ENCODE data around the gene CC2D2B. TPM values are rescaled to one million over a fixed set of nuclear protein-coding genes. Genes with fewer than 3 reads are reported as not detected.

The CC2D2B gene
- total and polyA plus RNA-seq, 4 donors: 0.05 to 0.59 (median 0.08) TPM

- TF ChIP-seq HNF4G (IDR thresholded peaks at IDR 0.05): no peak
- TF ChIP-seq TAF1 (conservative IDR thresholded peaks at IDR 0.05): no peak
- TF ChIP-seq, protein P1, sequence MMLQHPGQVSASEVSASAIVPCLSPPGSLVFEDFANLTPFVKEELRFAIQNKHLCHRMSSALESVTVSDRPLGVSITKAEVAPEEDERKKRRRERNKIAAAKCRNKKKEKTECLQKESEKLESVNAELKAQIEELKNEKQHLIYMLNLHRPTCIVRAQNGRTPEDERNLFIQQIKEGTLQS (IDR thresholded peaks at IDR 0.05): no peak
- TF ChIP-seq CTCF (IDR thresholded peaks at IDR 0.05; ENCODE audit: low read depth, low read length, missing input control): no peak
- TF ChIP-seq RXRA (IDR thresholded peaks at IDR 0.05): no peak
- no peak for TF ChIP-seq FOXA2 (IDR thresholded peaks at IDR 0.05)
- no peak for TF ChIP-seq REST (IDR thresholded peaks at IDR 0.05)
- TF ChIP-seq HNF4A (conservative IDR thresholded peaks at IDR 0.05): no peak
- TF ChIP-seq SP1 (IDR thresholded peaks at IDR 0.05): no peak
- TF ChIP-seq RAD21 (IDR thresholded peaks at IDR 0.05): no peak
- TF ChIP-seq, protein P2, sequence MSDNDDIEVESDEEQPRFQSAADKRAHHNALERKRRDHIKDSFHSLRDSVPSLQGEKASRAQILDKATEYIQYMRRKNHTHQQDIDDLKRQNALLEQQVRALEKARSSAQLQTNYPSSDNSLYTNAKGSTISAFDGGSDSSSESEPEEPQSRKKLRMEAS (IDR thresholded peaks at IDR 0.05): no peak
- no peak for TF ChIP-seq FOXA1 (IDR thresholded peaks at IDR 0.05)
- no peak for DNase-seq (ENCODE audit: low spot score)
- WGBS: 81% methylated on average over 1 of the region's 1 CpG
- Histone ChIP-seq H3K27ac (ENCODE audit: low read depth in 1 of 2, low read length in 2 of 2) (no peak overlapping the region), H3K9ac (ENCODE audit: low read depth in 1 of 2, low read length in 2 of 2) (no peak overlapping the region), H3K4me3 (ENCODE audit: low read depth in 1 of 3, low read length in 3 of 3) (no peak overlapping the region), H3K27me3 (ENCODE audit: control insufficient read depth in 4 of 4, insufficient read depth in 4 of 4, low read length in 3 of 4) (no peaks in the 10 kb centered on the region), H3K4me1 (ENCODE audit: control insufficient read depth in 4 of 4, insufficient read depth in 4 of 4, low read length in 3 of 4) (no peaks in the 10 kb centered on the region), H3K9me3 (ENCODE audit: control insufficient read depth in 4 of 4, low read length in 3 of 4) (no peaks in the 10 kb centered on the region), H3K36me3 (ENCODE audit: control insufficient read depth in 4 of 4, insufficient read depth in 3 of 4, low read depth in 1 of 4, low read length in 3 of 4) (no peaks in the 10 kb centered on the region)
Measured at GRCh38 chr10:95998255-95998784, 90.5 kb downstream of the CC2D2B start.

DNA sequence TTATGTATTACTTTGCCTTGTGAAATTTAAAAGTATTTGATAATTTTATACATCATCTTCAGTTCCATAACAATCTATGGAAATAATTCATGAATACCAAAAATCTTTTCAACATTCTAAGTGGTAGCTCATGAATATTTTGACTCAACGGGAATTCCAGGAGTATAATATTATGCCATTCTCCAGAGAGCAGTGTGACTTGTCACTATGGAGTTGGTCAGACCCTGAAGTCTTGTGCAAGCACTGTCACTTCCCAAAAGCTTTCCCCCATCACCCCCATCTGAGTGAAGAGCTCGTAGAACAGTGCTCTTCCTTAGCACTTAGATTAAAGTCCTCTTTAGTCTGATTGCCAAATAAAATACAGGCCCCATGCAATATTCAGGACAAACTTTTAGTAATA, 106.2 kb downstream of the CC2D2B start:
- H3K9ac ChIP-seq (ENCODE audit: low read depth in 1 of 2, low read length in 2 of 2): no peak overlapping the region
- no peak for DNase-seq (ENCODE audit: low spot score)
- WGBS: 88% methylated on average over 2 of the region's 2 CpGs
- TF ChIP-seq ZBTB33 (IDR thresholded peaks at IDR 0.05) (no peak), SP1 (IDR thresholded peaks at IDR 0.05) (no peak), RXRA (IDR thresholded peaks at IDR 0.05) (no peak), CTCF (IDR thresholded peaks at IDR 0.05; ENCODE audit: low read depth, low read length, missing input control) (no peak), EGR1 (IDR thresholded peaks at IDR 0.05; ENCODE audit: low read depth in 2 of 2) (no peak), FOXA2 (IDR thresholded peaks at IDR 0.05) (no peak), FOXA1 (IDR thresholded peaks at IDR 0.05) (no peak), HNF4G (IDR thresholded peaks at IDR 0.05) (no peak), TAF1 (conservative IDR thresholded peaks at IDR 0.05) (no peak), JUND (IDR thresholded peaks at IDR 0.05) (no peak), RAD21 (IDR thresholded peaks at IDR 0.05) (no peak), REST (IDR thresholded peaks at IDR 0.05) (no peak), NR2F2 (IDR thresholded peaks at IDR 0.05) (no peak), HNF4A (conservative IDR thresholded peaks at IDR 0.05) (no peak)
- TF ChIP-seq, protein P1 (IDR thresholded peaks at IDR 0.05): no peak
- TF ChIP-seq, protein P2 (IDR thresholded peaks at IDR 0.05): no peak

More for the DNA sequence above, 106.2 kb downstream of the CC2D2B start:
- H3K9me3 ChIP-seq (ENCODE audit: control insufficient read depth in 4 of 4, low read length in 3 of 4): no peaks in the 10 kb centered on the region
- no peak overlapping the region for H3K27ac ChIP-seq (ENCODE audit: low read depth in 1 of 2, low read length in 2 of 2)
- no peaks in the 10 kb centered on the region for H3K27me3 ChIP-seq (ENCODE audit: control insufficient read depth in 4 of 4, insufficient read depth in 4 of 4, low read length in 3 of 4)
- H3K4me3 ChIP-seq (ENCODE audit: low read depth in 1 of 3, low read length in 3 of 3): no peak overlapping the region
- no peaks in the 10 kb centered on the region for H3K4me1 ChIP-seq (ENCODE audit: control insufficient read depth in 4 of 4, insufficient read depth in 4 of 4, low read length in 3 of 4)
- no peaks in the 10 kb centered on the region for H3K36me3 ChIP-seq (ENCODE audit: control insufficient read depth in 4 of 4, insufficient read depth in 3 of 4, low read depth in 1 of 4, low read length in 3 of 4)
